ENCODE data around the gene FOXP1.

DNA sequence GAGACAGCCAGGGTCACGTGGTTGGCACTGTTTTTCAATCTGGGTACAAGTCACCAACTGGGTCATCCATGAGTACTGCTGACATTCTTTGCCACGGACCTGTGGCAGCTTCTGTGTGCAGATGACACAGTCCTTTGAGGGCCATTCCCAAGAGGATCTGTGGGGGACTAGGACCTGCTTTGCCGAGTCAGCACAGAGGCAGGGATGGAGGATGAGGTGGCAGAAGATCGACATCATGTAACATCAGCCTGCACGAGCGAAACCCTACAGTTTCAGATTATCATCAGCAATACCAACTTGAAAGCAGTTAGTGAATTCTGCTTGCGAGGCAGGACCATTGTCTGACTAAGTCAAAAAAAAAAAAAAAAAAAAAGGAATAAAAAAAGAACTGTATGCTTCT lies 227.7 kb downstream of the FOXP1 start:
- TF ChIP-seq CTCF (conservative IDR thresholded peaks at IDR 0.05; ENCODE audit: low read depth, low read length) (no peak), EZH2 (IDR thresholded peaks at IDR 0.05; ENCODE audit: borderline replicate concordance, low read depth, low read length, poor library complexity, severe bottlenecking) (no peak)
